GM20431 (cell line): ENCODE measurements around the gene PDZD2.
"Not testable (repeated sequence)": the region's sequence is repeated elsewhere in the genome, so short reads cannot be mapped to it uniquely, and the experiment has no call there.

ENCODE experiments used
- in situ Hi-C: fragments of 300-500 bp; cut with MseI, MboI; formaldehyde crosslinking; loops from one replicate; pipeline ENCODE4 v1.15.0; 2020; ENCODE audit warnings: low sequenced_read_pairs; ENCODE audit not compliant: unreplicated experiment

PDZD2 gene

DNA sequence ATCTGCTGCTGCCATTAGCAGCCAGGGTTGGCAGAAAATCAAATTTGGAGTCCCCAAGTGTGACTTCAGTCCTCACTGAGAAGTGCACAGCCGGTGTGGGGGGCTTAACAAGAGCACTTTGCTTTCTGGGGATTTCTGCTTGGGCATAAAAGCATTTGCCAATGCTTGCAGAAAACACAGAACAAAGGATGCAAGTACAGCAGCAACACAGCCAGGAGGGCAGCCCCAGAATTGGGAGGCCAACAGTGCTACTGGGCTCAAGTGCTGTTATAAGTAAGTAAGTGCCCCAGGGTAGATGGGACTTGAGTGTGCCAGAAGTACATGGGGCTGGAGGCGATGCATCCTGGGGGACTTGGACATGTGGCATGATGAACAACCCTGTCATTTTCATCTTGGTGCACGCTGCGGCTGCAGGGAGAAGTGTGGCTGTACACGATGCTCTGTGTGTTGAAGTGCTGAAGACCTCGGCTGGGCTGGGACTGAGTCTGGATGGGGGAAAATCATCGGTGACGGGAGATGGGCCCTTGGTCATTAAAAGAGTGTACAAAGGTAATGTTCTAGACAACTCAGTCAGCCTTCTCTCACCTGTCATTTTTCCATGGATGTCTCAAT, 461.9 kb downstream of the PDZD2 start:
- in situ Hi-C loops, result no loop called here

DNA sequence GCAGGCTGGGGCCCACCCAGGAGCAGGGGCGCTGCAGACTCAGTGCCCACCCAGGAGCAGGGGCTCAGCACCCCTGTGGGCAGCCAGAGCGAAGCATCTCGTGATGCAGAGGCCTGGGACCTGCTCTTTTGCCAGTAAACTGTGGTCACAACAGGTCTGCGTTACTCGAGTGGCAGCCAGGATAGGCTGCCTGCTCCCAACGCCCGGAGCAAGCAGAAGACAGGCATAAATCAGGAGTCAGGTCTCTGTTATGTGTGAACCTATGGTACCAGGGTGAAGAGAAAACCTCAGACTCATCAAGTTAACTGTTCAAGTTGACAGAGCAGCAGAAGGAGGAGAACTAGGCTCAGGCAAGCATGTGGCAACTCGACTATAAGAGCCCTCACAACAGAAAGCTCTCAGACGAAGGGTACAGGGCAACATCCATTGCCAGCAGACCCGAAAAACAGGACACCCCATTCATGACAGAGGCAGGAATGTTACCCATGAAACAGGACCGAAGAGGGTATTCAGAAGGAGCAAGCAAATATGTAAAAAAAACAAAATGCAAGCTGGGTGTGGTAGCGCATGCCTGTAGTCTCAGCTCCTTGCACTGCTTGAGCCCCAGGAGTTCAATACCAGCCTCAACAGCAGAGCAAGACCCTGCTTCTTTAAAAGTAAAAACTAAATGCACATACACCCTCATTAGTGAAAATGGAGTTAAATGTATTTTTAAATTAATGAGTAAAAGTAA, 463.5 kb downstream of the PDZD2 start:
- in situ Hi-C loops, result no loop called here

DNA sequence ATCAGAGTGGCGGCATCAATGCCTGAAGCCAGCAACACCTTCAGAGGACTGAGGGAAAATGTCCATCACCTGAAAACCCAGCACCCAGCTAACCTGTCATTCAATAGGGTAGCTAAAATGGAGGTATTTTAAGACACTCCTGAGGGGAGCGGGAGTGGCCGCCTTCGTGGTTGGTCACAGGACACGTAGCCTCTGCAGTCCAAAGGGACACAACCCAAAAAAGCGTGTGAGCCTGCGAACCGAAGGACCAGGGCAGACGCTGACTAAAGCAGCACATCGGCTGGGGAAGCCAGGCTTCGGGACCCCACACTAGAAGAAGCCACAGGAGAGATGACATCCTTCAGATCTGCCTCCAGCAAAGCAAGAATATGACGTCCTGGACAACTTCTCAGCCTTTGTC, 464.6 kb downstream of the PDZD2 start:
- in situ Hi-C loops, result no loop called here

DNA sequence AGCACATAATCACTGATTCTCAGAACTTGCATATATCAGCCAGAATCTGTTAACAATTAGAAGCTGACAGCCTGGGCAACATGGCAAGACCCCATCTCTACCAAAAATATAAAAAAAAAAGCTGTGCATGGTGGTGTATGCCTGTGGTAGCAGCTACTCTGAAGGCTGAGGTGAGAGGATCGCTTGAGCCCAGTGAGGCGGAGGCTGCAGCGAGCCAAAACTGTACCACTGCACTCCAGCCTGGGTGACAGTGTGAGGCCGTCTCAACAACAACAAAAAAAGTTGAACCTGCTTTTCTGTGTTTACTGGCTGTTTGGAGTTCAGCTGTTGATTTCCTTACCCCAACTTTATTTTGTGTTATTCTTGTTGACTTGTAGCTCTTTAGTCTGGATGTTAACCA, 468.4 kb downstream of the PDZD2 start:
- in situ Hi-C loops, result no loop called here

DNA sequence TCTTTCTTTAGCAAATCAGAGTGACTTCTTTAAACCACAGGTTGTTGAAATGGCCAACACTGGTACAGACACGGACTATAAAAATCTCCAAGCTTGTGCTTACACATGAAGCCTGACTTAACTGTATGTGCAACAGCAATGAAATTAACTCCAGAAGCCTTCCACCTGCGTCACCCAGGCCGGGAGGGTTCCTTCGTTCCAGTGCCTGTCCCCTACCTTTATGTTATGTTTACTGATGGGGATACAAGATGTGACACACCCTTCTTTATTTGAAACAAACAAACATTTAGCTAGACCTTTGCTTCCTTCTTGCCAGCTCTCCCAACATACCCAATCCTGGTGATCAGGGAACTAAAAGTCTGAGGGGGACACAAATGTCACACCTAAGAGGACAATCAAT, 469.2 kb downstream of the PDZD2 start:
- in situ Hi-C loops, result no loop called here

DNA sequence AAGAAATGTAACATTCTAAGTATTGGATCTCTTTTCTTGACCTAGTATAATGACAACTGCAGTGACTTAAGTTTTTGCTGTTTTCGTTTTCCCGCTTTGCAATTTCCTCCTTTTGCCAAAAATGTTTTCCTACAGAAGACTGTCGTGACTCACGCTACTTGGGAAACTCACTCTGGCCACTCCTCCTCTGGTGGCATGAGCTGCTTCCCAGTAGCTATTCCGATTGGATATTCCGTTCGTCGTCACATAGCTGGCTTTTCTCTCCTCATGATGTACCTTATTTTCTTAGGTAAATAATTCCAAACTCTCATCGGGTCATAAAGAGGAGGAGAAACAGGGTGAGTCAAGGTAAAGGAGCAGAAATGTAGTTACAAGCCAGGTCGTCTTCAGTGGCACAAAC, 470.3 kb downstream of the PDZD2 start:
- in situ Hi-C loops, result no loop called here

DNA sequence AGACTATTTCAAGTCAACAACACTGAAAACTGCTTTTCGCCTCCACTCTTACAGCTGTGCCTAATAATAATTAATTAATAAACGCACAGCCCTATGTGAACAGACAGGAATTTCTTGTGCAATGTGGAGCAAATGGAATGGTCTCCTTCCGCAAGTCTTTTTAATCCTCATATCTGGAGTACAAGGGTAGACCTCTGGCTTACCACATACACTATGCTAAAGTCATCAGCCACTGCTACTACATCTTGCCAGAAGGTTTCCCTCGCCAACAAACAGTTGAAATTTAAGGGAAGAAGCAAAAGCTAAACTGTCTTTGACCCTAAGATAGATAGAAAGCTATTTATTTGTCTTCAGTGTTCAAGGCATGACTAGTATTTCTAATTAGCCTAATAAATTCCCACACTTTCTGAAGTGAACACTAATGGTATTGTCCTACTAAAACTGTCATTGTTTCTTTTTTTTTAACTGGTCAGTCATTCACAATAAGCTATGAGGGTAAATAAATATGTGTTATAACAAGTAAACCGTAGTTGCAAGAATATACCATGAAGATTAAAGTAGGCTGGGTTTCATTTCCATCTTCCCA, 471.3 kb downstream of the PDZD2 start:
- in situ Hi-C loops, result no loop called here

DNA sequence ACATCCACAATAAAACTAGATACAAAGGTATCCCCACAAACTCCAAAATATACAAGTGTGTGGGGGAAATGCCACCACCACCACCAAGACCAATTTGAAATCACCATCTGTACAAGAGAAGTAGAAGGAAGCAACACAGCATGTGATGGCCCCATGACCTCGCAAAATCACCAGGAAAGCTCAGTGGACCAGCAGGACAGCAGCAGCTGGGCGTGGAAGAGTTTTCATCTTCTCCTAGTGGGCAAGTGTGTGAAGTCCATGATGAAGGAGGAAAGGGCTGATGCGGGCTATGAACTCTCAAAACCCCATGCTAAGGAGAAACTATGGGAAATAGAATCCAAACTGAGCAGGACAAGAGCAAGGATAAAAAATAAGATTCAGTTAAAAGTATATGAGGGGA, 477.1 kb downstream of the PDZD2 start:
- in situ Hi-C loops, result no loop called here

DNA sequence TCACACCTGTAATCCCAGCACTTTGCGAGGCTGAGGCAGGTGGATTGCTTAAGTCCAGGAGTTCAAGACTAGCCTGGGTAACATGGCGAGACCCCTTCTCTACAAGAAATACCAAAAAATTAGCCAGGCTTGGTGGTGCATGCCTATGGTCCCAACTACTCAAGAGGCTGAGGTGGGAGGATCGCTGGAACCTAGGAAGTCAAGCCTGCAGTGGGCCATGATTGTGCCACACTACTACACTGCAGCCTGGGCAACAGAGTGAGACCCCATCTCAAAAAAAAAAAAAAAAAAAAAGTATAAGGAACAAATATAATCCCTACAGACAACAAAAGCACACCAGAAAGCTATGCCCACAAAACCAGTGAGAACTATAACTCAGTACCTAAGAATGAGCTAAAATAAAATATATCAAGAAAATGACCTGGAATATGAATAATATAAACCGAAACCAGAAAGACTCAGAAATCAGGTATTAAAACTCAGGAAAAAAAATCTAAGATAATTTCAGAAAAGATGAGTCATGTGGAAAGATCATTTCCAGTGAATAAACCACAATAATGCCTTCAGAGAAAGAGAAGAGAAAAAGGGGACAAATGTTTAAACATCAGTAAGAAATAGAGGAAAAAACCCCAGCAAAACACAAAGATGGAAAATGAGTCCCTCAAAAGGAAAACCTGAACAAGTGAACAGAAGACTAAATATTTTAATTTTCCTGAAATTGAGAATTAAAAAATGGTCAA, 477.8 kb downstream of the PDZD2 start:
- in situ Hi-C loops, result no loop called here

DNA sequence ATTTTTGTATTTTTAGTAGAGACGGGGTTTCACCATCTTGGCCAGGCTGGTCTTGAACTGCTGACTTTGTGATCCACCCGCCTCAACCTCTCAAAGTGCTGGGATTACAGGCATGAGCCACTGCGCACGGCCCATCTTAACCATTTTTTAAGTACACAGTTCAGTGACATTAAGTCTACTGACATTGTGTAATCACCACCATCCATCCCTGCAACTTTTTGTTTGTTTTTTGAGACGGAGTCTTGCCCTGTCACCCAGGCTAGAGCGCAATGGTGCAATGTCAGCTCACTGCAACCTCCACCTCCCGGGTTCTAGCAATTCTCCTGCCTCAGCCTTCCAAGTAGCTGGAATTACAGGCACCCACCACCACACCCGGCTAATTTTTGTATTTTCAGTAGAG, 480.0 kb downstream of the PDZD2 start:
- in situ Hi-C loops, result not testable (repeated sequence)

DNA sequence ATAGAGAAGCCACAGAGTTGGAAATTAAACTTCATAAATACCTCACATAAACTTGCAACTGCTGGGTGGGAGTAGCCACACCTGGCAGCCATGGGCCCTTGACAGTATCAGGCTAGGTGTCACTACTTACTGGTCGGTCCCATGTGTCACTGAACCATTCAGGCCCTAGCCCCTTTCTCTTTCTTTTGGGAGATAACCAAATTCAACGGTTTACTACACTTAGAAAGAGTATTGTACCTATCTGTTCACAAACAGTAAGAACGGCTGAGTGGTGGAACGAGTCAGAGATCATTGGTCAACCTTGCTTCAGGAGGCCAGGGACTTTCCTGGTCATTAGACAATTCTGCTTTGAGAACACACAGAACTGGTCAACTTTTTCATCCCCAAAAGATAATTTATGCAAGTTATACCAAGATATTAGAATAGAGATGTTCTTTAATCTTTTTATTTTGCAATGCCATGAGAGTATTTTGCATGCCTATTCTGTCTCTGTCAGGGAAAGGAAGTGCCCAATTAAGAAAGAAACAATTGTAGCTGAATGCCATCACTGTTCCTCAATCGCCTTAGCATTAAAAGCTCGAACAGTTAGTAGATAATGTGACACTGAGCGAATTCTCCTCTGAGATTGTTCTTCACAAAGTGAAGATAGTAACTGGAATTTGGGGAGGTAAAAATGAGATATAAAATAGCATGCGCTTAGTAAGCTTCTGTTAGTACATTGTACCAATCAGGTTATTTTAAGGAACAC, 484.3 kb downstream of the PDZD2 start:
- in situ Hi-C loops, result no loop called here

DNA sequence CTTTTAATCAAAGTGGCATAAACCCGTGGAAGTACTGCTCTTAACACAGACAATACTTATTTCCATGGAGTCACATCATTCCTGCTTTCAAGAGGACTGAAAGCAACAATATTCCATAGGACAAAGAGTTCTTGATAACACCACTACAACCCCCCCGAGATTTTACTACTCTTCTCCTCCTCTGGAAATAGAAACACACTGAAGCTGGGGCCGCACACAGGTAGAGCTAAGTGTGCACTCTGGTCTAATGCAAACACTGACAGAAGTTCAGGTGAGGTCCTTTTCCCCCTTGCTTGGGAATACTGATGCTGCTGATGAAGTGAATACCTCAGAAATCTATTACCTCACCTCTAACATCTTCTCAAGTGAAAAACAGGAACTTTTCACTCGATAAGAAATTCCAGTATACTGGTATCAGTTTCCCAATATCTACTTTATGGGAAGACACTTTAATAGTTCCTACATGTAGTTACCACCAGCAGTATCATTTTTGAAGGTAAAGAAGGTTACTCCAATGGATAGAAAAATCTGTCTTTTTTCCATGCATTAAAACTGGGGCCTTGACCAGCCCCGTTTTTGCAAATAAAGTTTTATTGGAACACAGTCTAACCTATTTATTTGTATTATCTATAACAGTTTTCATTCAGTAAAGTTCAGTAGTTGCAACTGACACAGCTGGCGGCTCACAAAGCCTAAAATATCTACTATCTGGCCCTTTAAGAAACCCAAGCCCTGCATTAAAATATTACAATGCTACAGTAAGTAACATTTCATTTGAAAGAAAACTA, 485.2 kb downstream of the PDZD2 start:
- in situ Hi-C loops, result no loop called here

DNA sequence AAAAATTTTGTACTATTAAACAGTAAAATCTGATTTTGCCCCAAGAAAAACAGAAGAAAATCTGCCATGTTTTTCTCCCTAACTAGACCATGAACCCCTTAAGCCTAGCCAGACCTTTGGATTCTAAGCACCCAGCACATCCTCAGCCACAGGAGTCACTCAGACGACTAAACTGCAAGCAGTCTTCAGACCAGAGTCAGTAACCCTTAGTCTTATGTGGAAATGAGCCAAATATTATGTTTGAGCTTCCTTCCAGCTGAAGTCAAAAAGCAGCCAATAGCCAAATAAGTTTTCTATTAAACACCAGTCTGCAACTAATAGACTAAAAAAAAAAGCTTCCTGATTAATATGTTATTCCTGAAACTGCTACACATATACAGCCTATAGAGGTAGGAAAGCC, 487.8 kb downstream of the PDZD2 start:
- in situ Hi-C loops, result no loop called here

DNA sequence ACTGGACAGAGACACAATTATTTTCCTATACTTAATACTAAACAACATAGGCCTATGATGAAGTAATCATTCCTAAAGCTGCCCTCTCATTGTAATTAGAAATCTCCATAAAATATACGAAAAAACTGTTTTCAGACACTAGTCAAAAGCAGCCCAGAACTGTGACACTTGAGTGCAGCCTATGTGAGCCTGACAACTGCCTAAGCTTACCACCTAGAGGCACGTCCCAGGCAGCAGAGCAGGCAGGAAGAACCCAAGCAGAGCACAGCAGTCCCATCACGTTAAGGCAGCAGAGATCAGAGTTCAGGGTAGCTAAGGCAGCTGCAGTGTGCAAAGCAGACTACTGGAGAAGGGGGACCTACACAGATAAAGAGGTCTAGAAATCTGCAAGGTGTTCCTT, 488.8 kb downstream of the PDZD2 start:
- in situ Hi-C loops, result no loop called here

DNA sequence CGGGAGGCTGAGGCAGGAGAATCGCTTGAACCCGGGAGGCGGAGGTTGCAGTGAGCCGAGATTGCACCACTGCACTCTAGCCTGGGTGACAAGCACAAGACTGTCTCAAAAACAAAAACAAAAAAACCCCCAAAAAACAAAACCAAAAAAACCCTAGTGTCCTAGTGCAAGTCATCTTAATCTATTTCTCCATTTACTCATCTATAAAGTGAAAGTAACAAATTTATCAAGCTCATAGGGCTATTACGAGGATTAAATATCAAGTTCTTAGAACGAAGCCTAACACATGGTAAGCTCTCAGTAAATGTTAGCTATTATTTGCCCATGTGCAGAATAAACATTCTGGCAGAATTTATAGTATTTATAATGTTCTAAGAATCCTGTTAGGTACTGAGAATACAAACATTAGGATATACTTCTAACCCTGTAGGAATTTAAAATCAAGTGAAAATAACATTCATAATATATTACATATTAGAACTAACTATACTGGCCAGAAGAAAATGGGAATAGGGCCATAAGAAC, 490.2 kb downstream of the PDZD2 start:
- in situ Hi-C loops, result no loop called here

DNA sequence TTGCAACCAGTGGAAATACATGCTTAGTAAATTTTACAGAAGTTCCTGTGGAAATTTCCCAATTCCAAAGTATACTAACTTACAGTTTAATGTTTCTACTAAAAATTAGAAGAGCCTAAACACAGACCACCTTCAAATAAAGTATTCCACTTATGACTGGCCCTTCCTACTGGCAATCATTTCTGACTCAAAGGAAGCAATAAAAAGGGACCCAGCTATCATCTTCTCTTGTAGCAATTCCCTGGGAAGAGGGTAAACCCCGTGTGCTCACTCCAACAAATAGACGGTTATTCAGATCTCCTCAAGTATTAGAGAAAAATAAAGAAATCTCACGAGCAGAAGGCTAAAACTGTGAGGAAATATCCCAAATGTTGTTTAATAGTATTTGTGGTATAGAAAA, 491.9 kb downstream of the PDZD2 start:
- in situ Hi-C loops, result no loop called here

DNA sequence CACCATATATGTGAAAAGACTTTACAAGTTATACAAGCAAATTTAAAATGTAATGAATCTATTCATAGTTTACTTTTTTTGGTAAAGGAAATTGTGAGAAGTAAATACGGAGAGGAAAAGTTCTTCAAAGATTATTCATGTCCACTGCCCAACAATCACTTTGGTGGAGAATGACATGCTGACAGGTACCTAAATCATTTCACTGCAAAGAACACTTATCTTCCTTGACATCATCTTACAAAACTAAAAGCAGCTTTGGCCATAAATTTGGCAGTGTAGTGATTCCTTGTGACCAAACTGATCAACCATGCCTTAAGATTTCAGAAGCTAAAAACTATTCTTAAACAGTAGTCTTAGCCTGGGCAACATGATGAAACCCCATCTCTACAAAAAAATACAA, 492.7 kb downstream of the PDZD2 start:
- in situ Hi-C loops, result no loop called here

DNA sequence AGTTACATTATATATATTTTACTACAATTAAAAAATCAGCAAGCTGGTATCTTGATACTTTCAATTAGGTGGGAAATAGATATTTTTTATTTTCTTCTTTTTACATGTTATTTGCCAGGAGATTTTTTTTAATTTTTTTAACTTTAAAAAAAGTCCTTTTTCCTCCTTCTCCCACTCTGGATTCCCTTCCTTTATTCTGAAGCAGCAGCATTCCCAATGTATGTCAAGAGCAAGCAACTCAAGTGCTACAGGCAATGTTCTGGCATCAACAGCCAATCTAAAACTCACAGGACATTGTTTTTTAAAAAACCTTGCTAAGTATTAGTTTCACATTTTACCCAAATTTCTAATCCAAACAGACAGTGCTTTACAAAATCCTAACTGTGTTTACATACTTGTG, 493.8 kb downstream of the PDZD2 start:
- in situ Hi-C loops, result no loop called here

DNA sequence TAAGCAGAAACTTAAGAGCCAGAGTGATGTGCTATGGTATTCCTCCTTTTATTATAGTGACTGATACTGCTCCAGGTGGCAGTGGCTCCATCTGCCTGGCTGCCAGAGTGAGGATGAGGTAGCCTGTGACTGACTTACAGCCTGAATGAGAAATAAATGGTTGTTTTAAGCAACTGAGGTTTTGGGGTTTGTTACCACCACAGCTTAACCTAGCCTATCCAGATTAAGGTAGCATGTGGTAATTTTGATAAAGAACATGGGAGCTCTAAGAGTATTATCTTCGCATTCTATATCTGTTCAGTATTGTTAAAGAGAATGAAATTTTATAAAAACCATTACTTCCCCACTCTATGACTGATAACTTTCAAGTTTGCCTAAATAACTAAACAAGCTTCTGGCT, 496.2 kb downstream of the PDZD2 start:
- in situ Hi-C loops, result no loop called here
